Stimulated activated CD8-positive, alpha-beta memory T cell treated with anti-CD3 and anti-CD28 coated beads, Interleukin-2, amount 100 ng/mL, for 1 hour (primary cell): ENCODE measurements around the gene VLDLR.
"Not testable (repeated sequence)": the region's sequence is repeated elsewhere in the genome, so short reads cannot be mapped to it uniquely, and the experiment has no call there.

Experiments used
- DNase-seq, 2 donors: peaks; one replicate each; pipeline ENCODE4 v3.0.0-alpha.2; 2020; ENCODE audit warnings: low read depth in 2 of 2

Gene VLDLR

GRCh38 chr9:2663461-2664173 lies 42.0 kb downstream of the VLDLR start:
- no peak for DNase-seq

DNA sequence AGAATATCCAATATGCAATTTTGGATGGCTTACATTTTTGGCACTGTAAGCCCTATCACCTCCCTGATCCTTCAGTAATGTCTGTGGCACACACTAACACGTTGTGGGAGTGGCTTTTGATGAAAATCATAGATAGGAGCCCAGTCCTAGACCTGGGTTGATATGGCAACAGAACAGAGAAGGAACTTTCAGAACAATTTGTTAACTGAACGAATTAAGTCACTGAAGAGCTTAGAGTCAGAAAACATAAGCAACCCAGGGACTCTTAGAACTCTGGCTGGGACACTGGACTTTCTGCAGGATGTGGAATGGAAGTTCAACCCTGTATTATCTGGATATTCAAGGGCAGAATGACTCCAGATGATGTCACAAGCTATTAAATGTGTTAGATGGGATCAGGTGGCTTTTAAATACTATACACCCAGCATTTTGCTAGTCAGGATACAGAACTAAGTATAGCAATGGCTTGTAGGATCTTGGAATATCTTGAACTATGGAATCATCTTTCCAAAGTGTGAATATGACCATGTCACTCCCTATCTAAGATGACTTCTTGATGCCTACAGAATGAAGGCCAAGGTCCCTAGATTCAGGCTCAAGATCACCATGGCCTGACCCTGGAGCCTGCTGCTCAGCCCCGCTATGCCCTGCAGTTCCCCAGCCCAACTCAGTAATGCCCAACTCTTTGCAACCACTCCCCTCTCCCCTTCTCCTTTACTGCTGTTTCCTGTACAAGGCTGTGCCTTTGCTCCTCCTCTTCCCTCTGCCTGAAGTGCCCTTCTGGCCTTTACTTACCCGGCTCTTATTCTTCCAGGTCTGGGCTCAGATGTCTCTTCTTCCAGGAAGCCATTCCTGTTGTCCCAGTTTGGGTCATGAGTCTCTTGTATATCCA lies 42.8 kb downstream of the VLDLR start:
- DNase-seq: no peak

DNA sequence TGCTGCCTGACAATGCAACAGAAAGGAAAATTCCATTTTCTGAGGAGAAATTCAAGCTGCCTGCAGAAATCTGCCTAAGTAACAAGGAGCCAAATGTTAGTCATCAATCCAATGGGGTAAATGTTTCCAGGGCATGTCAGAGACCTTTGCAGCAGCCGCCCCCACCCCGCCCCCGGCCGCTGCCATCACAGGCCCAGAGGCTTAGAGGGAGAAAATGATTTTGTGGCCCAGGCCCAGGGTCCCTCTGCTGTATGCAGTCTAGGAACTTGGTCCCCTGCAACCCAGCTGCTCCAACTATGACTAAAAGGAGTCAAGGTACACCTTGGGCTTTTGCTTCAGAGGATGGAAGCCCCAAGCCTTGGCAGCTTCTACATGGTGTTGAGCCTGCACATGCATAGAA lies 45.0 kb downstream of the VLDLR start:
- no peak for DNase-seq

DNA sequence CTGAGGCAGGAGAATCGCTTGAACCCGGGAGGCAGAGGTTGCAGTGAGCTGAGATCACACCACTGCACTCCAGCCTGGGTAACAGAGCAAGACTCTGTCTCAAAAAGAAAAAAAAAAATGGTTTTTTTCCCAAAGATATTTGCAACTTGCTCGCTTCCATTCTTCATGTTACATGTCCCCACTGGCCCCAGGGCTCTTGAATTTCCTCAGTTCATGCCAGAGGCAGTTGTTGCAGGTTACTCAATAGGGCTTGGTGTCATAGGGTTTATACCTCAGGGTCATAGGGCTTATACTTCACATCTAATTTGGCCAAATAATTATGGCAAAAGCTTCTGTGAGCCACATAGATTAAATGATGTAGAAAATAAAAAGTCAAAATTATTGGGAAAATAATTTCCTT lies 51.6 kb downstream of the VLDLR start:
- no peak for DNase-seq

DNA sequence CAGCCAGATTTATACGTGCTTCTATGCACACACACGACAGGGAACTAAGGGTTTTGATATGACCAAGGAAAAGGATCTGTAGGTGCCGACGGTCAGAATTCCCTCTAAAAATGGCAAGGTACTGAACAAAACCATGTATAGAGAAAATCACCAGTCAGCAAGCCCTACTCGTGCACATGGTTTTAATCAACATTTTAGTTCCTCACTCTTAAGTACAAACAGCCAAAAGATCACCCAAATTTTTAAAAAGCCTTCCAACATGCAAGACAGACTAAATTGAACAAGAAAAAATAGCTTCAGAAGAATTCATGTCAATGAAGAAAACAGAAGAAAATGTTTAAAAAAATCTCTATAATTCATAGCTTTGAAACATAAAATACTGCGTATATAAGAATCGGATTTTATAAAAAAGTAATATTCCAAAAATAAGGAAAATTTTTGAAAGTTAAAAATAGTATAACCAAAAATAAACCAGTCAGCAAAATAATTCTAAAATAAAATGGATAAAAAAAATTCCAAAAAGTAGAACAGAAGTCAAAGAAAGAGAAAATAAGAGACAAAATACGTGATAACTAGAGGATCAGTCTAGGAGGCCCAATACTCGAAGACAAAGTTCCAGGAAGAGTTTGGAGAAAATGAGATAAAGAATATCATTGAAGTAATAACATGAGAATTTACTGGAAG lies 52.7 kb downstream of the VLDLR start:
- DNase-seq: no peak

DNA sequence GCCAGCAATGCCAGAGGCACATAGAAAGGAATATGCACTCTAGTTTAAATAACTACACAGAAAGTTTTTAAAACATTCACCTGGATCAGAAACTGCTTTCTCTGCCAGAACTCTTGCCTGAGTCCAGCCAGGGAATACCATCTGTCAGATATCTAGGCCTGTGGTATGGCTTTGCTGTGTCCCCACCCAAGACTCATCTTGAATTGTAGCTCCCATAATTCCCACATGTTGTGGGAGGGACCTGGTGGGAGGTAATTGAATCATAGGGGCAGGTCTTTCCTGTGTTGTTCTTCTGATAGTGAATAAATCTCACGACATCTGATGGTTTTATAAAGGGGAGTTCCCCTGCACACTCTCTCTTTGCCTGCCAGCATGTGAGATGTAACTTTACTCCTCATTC lies 54.2 kb downstream of the VLDLR start:
- no peak for DNase-seq

GRCh38 chr9:2676466-2676865 lies 54.9 kb downstream of the VLDLR start:
- DNase-seq: no peak

- no peak for DNase-seq
Observed at GRCh38 chr9:2677915-2678889, 56.6 kb downstream of the VLDLR start.

GRCh38 chr9:2679011-2679410 lies 57.4 kb downstream of the VLDLR start:
- no peak for DNase-seq

- DNase-seq: no peak
Observed at GRCh38 chr9:2681981-2682380, 60.4 kb downstream of the VLDLR start.

GRCh38 chr9:2686911-2687310 lies 65.3 kb downstream of the VLDLR start:
- DNase-seq: no peak

- no peak for DNase-seq
Observed at GRCh38 chr9:2688636-2689035, 67.0 kb downstream of the VLDLR start.

DNA sequence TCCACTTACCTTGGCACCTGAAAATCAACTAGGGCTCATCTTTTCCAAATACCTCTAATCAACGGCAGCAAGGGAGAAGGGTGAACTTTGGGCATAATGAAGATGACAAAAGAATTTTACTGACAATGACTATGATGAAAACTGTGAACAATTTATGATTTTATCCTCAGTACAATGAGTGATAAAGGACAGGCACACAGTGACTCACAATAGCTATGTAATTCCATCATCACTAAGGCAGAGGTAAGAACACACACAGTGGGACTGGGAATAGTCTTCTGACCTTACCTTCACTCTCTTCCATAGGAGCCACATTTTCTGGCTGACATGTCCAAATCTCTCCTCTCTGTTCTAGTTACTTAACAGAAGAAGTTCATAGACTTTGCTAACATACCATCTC lies 69.6 kb downstream of the VLDLR start:
- DNase-seq: no peak

- no peak for DNase-seq
Observed at GRCh38 chr9:2691626-2692025, 70.0 kb downstream of the VLDLR start.

- DNase-seq: no peak
Observed at GRCh38 chr9:2693056-2693455, 71.5 kb downstream of the VLDLR start.

DNA sequence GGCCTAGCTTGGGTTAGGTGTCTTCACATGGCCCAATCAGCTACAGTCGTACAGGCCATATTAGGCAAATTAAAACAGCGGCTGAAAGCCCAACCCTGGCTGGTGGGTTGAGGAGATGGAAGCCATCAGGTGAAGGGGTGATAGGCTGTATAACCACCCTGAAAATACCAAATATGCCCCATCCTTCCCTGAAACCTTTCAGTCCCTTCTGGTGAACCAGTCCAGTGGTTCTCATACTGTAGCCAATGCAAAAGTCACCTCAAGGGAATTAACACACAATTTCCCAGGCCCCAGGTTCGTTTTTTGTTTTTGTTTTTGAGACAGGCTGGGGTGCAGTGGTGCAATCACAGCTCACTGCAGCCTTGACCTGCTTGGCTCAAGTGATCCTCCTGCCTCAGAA lies 75.9 kb downstream of the VLDLR start:
- DNase-seq: no peak

- DNase-seq: no peak
Observed at GRCh38 chr9:2700398-2700797, 78.8 kb downstream of the VLDLR start.

- DNase-seq: no peak
Observed at GRCh38 chr9:2700909-2701550, 79.4 kb downstream of the VLDLR start.

GRCh38 chr9:2704504-2704903 lies 82.9 kb downstream of the VLDLR start:
- no peak for DNase-seq

DNA sequence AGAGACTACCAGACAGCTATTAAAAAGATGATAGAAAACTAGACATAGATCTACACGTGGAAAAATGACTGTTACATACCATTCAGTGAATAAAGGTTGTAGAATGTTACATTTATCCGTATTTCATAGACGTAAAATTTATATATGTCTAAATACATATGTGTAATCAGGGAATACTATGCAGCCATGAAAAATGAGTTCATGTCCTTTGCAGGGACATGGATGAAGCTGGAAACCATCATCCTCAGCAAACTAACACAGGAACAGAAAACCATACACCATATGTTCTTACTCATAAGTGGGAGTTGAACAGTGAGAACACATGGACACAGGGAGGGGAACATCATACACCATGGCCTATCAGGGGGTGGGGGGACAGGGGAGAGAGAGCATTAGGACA lies 85.7 kb downstream of the VLDLR start:
- DNase-seq: not testable (repeated sequence)
